HFFc6 (cell line): ENCODE measurements around the gene ETNPPL. TPM values are rescaled to one million over a fixed set of nuclear protein-coding genes. Genes with fewer than 3 reads are reported as not detected.

Source experiments
- DNase-seq: peaks from one replicate; pipeline ENCODE4 v3.0.0-alpha.2; 2018
- H3K27ac Mint-ChIP-seq: 2 replicates; pipeline ENCODE4 v1.8.0; 2020; ENCODE audit warnings: mild to moderate bottlenecking, mixed read lengths
- H3K27me3 Mint-ChIP-seq: 2 replicates; pipeline ENCODE4 v1.8.0; 2021; ENCODE audit warnings: mild to moderate bottlenecking, moderate library complexity, mixed read lengths; ENCODE audit not compliant: insufficient read depth
- H3K36me3 Mint-ChIP-seq: 2 replicates; pipeline ENCODE4 v1.8.0; 2021; ENCODE audit warnings: low read depth, mixed read lengths
- H3K4me1 Mint-ChIP-seq: 2 replicates; pipeline ENCODE4 v1.8.0; 2020; ENCODE audit warnings: low read depth, mixed read lengths
- H3K4me3 Mint-ChIP-seq: 2 replicates; pipeline ENCODE4 v1.8.0; 2020; ENCODE audit warnings: mild to moderate bottlenecking, moderate library complexity, mixed read lengths
- H3K9me3 Mint-ChIP-seq: 2 replicates; pipeline ENCODE4 v1.8.0; 2020; ENCODE audit warnings: mild to moderate bottlenecking, mixed read lengths
- CTCF ChIP-seq: fragments of 200-600 bp; sonication (generic); IDR thresholded peaks from 2 replicates; pipeline ENCODE4 v1.5.0; 2021; ENCODE audit warnings: antibody characterized with exemption, mild to moderate bottlenecking
- total RNA-seq, 6 experiments: library from RNA; stranded (reverse); fragmentation: NEBNext Ultra II Directional; extraction: Animal tissue kit (Norgen Biotek cat#: 25700); gene quantifications; 2 replicates in 1 of 6; 3 replicates in 5 of 6; pipeline ENCODE4 v1.2.3, GENCODE V29; 2021

The ETNPPL gene
- total RNA-seq, 6 experiments from 2014 or later: not detected

DNA sequence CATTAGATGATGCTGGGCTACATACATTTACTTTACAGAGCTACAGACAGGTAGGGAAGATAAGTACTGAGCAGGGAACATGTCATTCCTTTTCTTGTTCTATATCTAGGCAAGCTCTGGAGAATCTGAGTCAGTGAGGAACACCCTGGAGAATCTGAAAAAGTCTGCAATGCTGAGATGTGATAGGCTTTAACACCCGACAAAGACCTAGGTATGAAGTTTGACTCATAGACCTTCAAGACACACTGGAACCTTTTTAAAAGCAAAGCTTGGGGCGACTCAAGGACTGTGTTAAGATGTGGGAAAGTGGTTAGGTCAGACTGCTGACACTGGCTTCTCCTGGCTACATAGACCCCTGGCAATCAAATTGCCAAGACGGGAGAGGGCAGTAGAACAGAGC, 69.6 kb downstream of the ETNPPL start:
- no peaks in the 10 kb centered on the region for H3K9me3 Mint-ChIP-seq
- no peaks in the 10 kb centered on the region for H3K4me1 Mint-ChIP-seq
- no peak overlapping the region for H3K4me3 Mint-ChIP-seq
- no peak overlapping the region for H3K27ac Mint-ChIP-seq
- no peaks in the 10 kb centered on the region for H3K27me3 Mint-ChIP-seq
- no peaks in the 10 kb centered on the region for H3K36me3 Mint-ChIP-seq
- no peak for TF ChIP-seq CTCF
- no peak for DNase-seq

Other genes starting within 250 kb of the ETNPPL start
- 1,000 to 10,000 TPM in 1 of 6 experiments, 100 to 1,000 TPM in 5; 834 to 1,041 (median 909) TPM for gene RPL34, start 142.5 kb downstream of the ETNPPL start, total RNA-seq
- gene OSTC, start 112.5 kb downstream of the ETNPPL start, total RNA-seq: 100 to 1,000 TPM; 178 to 259 (median 189) TPM